ENCODE results near the gene TPP1. TPM values are rescaled to one million over a fixed set of nuclear protein-coding genes. Genes with fewer than 3 reads are reported as not detected.

TPP1 gene
- total and polyA plus RNA-seq, 10 of the 15 experiments (the other 5 are each of a cell fraction or from before 2014, with no cell fraction given) = 7.5 to 64.6 (median 38.3) TPM

- peak; percentile 68 for TF ChIP-seq CHD2 (IDR thresholded peaks at IDR 0.05; ENCODE audit: borderline replicate concordance, low read depth, low read length)
- TF ChIP-seq GABPA (IDR thresholded peaks at IDR 0.05; ENCODE audit: low read depth) = peak; percentile 70
- TF ChIP-seq ATF7 (IDR thresholded peaks at IDR 0.05; ENCODE audit: low read depth) = no peak
- peak; percentile 81 for TF ChIP-seq POLR2AphosphoS5 (IDR thresholded peaks at IDR 0.05; ENCODE audit: low read length)
- TF ChIP-seq NFYB (IDR thresholded peaks at IDR 0.05; ENCODE audit: insufficient read depth, low read depth, low read length) = no peak
- TF ChIP-seq, protein P1, sequence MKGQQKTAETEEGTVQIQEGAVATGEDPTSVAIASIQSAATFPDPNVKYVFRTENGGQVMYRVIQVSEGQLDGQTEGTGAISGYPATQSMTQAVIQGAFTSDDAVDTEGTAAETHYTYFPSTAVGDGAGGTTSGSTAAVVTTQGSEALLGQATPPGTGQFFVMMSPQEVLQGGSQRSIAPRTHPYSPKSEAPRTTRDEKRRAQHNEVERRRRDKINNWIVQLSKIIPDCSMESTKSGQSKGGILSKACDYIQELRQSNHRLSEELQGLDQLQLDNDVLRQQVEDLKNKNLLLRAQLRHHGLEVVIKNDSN (IDR thresholded peaks at IDR 0.05; ENCODE audit: borderline replicate concordance, extremely low read length, insufficient read depth, low read depth, low read length) = no peak
- TF ChIP-seq TCF3 (IDR thresholded peaks at IDR 0.05; ENCODE audit: borderline replicate concordance, insufficient read depth, low read depth, low read length) = no peak
- TF ChIP-seq TARDBP (IDR thresholded peaks at IDR 0.05; ENCODE audit: borderline replicate concordance) = no peak
- TF ChIP-seq RUNX3 (IDR thresholded peaks at IDR 0.05; ENCODE audit: low read length) = peak; percentile 75
- no peak for TF ChIP-seq KDM1A (IDR thresholded peaks at IDR 0.05; ENCODE audit: borderline replicate concordance)
- no peak for TF ChIP-seq SMAD1 (IDR thresholded peaks at IDR 0.05; ENCODE audit: low read depth, partially characterized antibody)
- peak; percentile 88 for TF ChIP-seq PML (IDR thresholded peaks at IDR 0.05; ENCODE audit: low read length)
Measured at GRCh38 chr11:6603287-6604080, 15.7 kb downstream of the TPP1 start, which contains the start of the genes ILK and RRP8 (continued).

All from GM12878 (cell line).